ENCODE measurements around the gene ANP32E. TPM values are rescaled to one million over a fixed set of nuclear protein-coding genes. Genes with fewer than 3 reads are reported as not detected.

ANP32E gene
- total and polyA plus RNA-seq, 2 of the 8 experiments (the other 6 are each of a cell fraction or from before 2014, with no cell fraction given), result 20.7 to 123 TPM

DNA sequence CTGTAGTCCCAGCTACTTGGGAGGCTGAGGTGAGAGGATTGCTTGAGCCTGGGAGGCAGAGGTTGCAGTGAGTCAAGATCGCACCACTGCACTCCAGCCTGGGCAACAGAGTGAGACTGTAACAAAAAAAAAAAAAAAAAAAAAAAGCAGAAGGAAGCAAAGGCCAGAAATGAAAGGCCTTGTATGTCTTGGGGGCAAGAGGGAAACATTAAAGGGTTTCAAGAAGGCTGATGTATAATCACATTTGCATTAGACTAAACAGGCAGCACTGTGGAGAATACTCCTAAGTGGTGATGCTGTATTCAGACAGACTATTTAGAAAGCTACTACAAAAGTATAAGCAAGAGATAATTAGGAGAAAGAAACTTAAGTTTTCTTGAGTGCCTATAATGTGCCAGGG, 10.4 kb downstream of the ANP32E start:
- peaks cover 14 to 61% (median 49%) of the 10 kb centered on the region in 4 experiments for H3K36me3 ChIP-seq (ENCODE audit: control insufficient read depth in 2 of 4, insufficient read depth in 4 of 4, low read length in 3 of 4)
- FAIRE-seq, result no peak
- CTCF ChIA-PET (ENCODE audit: partially characterized antibody), result interaction anchor here (0.6 to 1.1 kb wide), 2 partner anchors 11 to 36 kb away, joined by 3 read pairs; no protein-coding TSS in a partner anchor

More for the DNA sequence above, 10.4 kb downstream of the ANP32E start:
- H3K9me3 ChIP-seq (ENCODE audit: insufficient read depth in 2 of 2, low read depth in 1 of 2, low read length in 1 of 2), result no peaks in the 10 kb centered on the region
- H3K14ac ChIP-seq (ENCODE audit: insufficient read length), result no peak overlapping the region
- H3K4me3 ChIP-seq (ENCODE audit: extremely low read depth in 1 of 4, insufficient read depth in 2 of 4, low read depth in 3 of 4, low read length in 4 of 4), result no peak overlapping the region
- no peaks in the 10 kb centered on the region for H3K27me3 ChIP-seq (replicated peaks in 1 of 4; ENCODE audit: control insufficient read depth in 3 of 4, extremely low read depth in 1 of 4, insufficient read depth in 3 of 4, low read length in 3 of 4)
- no peak overlapping the region for H2BK15ac ChIP-seq (ENCODE audit: low read length)
- no peak overlapping the region for H3K27ac ChIP-seq (ENCODE audit: low read depth, low read length)
- H2BK12ac ChIP-seq (ENCODE audit: low read depth, low read length), result no peak overlapping the region
- no peak overlapping the region for H2AFZ ChIP-seq (ENCODE audit: low read length)
- POLR2A ChIA-PET (ENCODE audit: partially characterized antibody), result interaction anchor here (1.0 to 4.1 kb wide), 5 partner anchors 8 to 11 kb away, joined by 3 to 17 read pairs (median 3); no protein-coding TSS in a partner anchor
- DNase-seq (ENCODE audit: low read depth in 1 of 2, low spot score in 2 of 2), result no peak
- no peak overlapping the region for H2AK5ac ChIP-seq (ENCODE audit: low read depth, low read length)
- H3K4me2 ChIP-seq (ENCODE audit: insufficient read depth in 1 of 2, low read depth in 2 of 2, low read length in 2 of 2), result no peak overlapping the region
- H4K8ac ChIP-seq (ENCODE audit: extremely low read depth, insufficient read depth, low read length), result no peak overlapping the region
- H3K4me1 ChIP-seq (replicated peaks in 1 of 4; ENCODE audit: control insufficient read depth in 3 of 4, insufficient read depth in 4 of 4, low read length in 3 of 4), result no peaks in the 10 kb centered on the region
- no peak overlapping the region for H3K18ac ChIP-seq (ENCODE audit: extremely low read depth, low read length)
- no peaks in the 10 kb centered on the region for H3K23me2 ChIP-seq (ENCODE audit: low read depth, low read length)
- H3K23ac ChIP-seq (ENCODE audit: insufficient read length), result no peak overlapping the region
- no peak overlapping the region for H3K56ac ChIP-seq (replicated peaks; ENCODE audit: insufficient read length, low read depth, low read length)
- H3K79me1 ChIP-seq (ENCODE audit: low read depth, low read length), result no peaks in the 10 kb centered on the region
- TF ChIP-seq JUN (IDR thresholded peaks at IDR 0.05; ENCODE audit: low read depth, low read length), result no peak
- TF ChIP-seq CREB1 (IDR thresholded peaks at IDR 0.05), result no peak
- no peak for TF ChIP-seq CBX5 (IDR thresholded peaks at IDR 0.05; ENCODE audit: low read depth, low read length)
- TF ChIP-seq EP300 (IDR thresholded peaks at IDR 0.05; ENCODE audit: borderline replicate concordance in 1 of 2, low read depth in 2 of 2, low read length in 2 of 2), result no peak
- TF ChIP-seq SAP30 (IDR thresholded peaks at IDR 0.05; ENCODE audit: insufficient read depth, insufficient replicate concordance, low read length), result no peak
- no peak for TF ChIP-seq BRCA1 (IDR thresholded peaks at IDR 0.05; ENCODE audit: low read depth, low read length)
- TF ChIP-seq BCL11A (IDR thresholded peaks at IDR 0.05; ENCODE audit: low read depth in 2 of 2, low read length in 2 of 2), result no peak
- no peak for TF ChIP-seq SP4 (IDR thresholded peaks at IDR 0.05; ENCODE audit: low read length)
- no peak for TF ChIP-seq CHD2 (IDR thresholded peaks at IDR 0.05; ENCODE audit: low read length)
- TF ChIP-seq CEBPB (IDR thresholded peaks at IDR 0.05; ENCODE audit: low read depth, low read length), result no peak
- no peak overlapping the region for H3K4ac ChIP-seq (replicated peaks; ENCODE audit: insufficient read length, low read depth, low read length)
- no peak overlapping the region for H3K9ac ChIP-seq (replicated peaks in 1 of 4; ENCODE audit: extremely low read depth in 1 of 4, low read depth in 3 of 4, low read length in 3 of 4)
- no peak overlapping the region for H4K5ac ChIP-seq (ENCODE audit: insufficient read length, low read depth, low read length)
- H4K91ac ChIP-seq (replicated peaks; ENCODE audit: insufficient read length, low read length), result no peak overlapping the region
- peaks cover 2 to 4% of the 10 kb centered on the region in 2 experiments for H4K20me1 ChIP-seq (replicated peaks in 1 of 2; ENCODE audit: control insufficient read depth in 1 of 2, insufficient read depth in 2 of 2, low read length in 2 of 2)
- no peak overlapping the region for H2BK5ac ChIP-seq (ENCODE audit: low read depth, low read length)
- no peak overlapping the region for H2BK20ac ChIP-seq (ENCODE audit: low read length)
- no CpG with 5 or more reads among the region's 1 CpG for WGBS, 2 experiments (ENCODE audit: extremely low coverage in 1 of 2, insufficient coverage in 1 of 2, insufficient read length in 1 of 2, insufficient replicate concordance in 2 of 2, low coverage in 1 of 2, low lambda C conversion rate in 2 of 2, missing lambda C conversion rate in 1 of 2)
- H3K79me2 ChIP-seq (ENCODE audit: control insufficient read depth in 1 of 2, insufficient read depth in 2 of 2, low read length in 2 of 2), result peaks cover 0 to 11% of the 10 kb centered on the region in 2 experiments; a peak in 2 of 4 replicates
- H2BK120ac ChIP-seq (replicated peaks; ENCODE audit: low read depth, low read length), result no peak overlapping the region

All from H1 (cell line).